Parathyroid adenoma (tissue), 2 donors: ENCODE results near the gene ART4.

Source experiments
- H2AFZ ChIP-seq: fragments of 300-600 bp; sonication (generic); one replicate; pipeline ENCODE4 v1.7.0; 2017; ENCODE audit warnings: antibody characterized with exemption, mild to moderate bottlenecking
- H3K27ac ChIP-seq: fragments of 300-600 bp; sonication (generic); one replicate; pipeline ENCODE4 v1.7.0; 2017
- H3K27me3 ChIP-seq: fragments of 300-600 bp; sonication (generic); one replicate; pipeline ENCODE4 v1.7.0; 2017; ENCODE audit warnings: low read length; ENCODE audit not compliant: control insufficient read depth, insufficient read depth
- H3K36me3 ChIP-seq: fragments of 300-600 bp; sonication (generic); one replicate; pipeline ENCODE4 v1.7.0; 2017; ENCODE audit warnings: low read length; ENCODE audit not compliant: control insufficient read depth, insufficient read depth
- H3K4me1 ChIP-seq: fragments of 300-600 bp; sonication (generic); one replicate; pipeline ENCODE4 v1.7.0; 2017; ENCODE audit warnings: control low read depth
- H3K4me2 ChIP-seq: fragments of 300-600 bp; sonication (generic); one replicate; pipeline ENCODE4 v1.7.0; 2017; ENCODE audit warnings: low read length
- H3K4me3 ChIP-seq: fragments of 300-600 bp; sonication (generic); one replicate; pipeline ENCODE4 v1.7.0; 2017; ENCODE audit warnings: low read depth, low read length
- H3K79me2 ChIP-seq: fragments of 300-600 bp; sonication (generic); one replicate; pipeline ENCODE4 v1.7.0; 2017; ENCODE audit warnings: control low read depth
- H3K9ac ChIP-seq: fragments of 300-600 bp; sonication (generic); one replicate; pipeline ENCODE4 v1.7.0; 2017; ENCODE audit warnings: mild to moderate bottlenecking
- H3K9me3 ChIP-seq: fragments of 300-600 bp; sonication (generic); one replicate; pipeline ENCODE4 v1.7.0; 2017; ENCODE audit warnings: low read length; ENCODE audit not compliant: control insufficient read depth
- TF ChIP-seq, protein P1 (sequence below): fragments of 300-600 bp; sonication (generic); IDR thresholded peaks from one replicate; pipeline ENCODE4 v1.7.0; 2017; ENCODE audit warnings: antibody characterized with exemption, mild to moderate bottlenecking
- donor health status: primary hyperparathyroidism.

ART4 gene

DNA sequence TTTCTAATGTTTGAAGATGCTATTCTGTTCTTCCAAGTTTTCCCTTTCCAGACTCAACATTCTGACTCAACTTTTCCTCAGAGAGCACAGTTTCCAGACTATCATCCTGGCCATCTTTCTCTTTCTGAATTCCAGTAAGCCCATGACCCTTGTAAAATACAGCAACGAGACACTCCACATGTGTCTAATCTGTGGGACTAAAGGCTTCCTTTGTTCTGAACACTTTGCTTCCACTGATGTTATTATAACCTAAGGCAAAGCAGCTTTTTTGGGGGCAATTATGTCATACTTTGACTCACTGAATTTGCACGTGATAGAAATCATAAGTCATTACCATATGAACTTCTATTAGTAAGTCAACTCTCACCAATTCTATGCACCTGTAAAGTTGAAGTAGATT, 6.3 kb upstream of the ART4 start:
- no peak overlapping the region for H3K9ac ChIP-seq
- no peaks in the 10 kb centered on the region for H3K4me1 ChIP-seq
- H2AFZ ChIP-seq, result no peak overlapping the region
- no peaks in the 10 kb centered on the region for H3K9me3 ChIP-seq
- no peak overlapping the region for H3K4me2 ChIP-seq
- no peaks in the 10 kb centered on the region for H3K79me2 ChIP-seq
- H3K36me3 ChIP-seq, result no peaks in the 10 kb centered on the region
- no peak overlapping the region for H3K27ac ChIP-seq
- H3K4me3 ChIP-seq, result no peak overlapping the region
- TF ChIP-seq, protein P1, sequence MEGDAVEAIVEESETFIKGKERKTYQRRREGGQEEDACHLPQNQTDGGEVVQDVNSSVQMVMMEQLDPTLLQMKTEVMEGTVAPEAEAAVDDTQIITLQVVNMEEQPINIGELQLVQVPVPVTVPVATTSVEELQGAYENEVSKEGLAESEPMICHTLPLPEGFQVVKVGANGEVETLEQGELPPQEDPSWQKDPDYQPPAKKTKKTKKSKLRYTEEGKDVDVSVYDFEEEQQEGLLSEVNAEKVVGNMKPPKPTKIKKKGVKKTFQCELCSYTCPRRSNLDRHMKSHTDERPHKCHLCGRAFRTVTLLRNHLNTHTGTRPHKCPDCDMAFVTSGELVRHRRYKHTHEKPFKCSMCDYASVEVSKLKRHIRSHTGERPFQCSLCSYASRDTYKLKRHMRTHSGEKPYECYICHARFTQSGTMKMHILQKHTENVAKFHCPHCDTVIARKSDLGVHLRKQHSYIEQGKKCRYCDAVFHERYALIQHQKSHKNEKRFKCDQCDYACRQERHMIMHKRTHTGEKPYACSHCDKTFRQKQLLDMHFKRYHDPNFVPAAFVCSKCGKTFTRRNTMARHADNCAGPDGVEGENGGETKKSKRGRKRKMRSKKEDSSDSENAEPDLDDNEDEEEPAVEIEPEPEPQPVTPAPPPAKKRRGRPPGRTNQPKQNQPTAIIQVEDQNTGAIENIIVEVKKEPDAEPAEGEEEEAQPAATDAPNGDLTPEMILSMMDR, result no peak
- no peaks in the 10 kb centered on the region for H3K27me3 ChIP-seq

GRCh38 chr12:14846876-14847580, 3.7 kb upstream of the ART4 start:
- Histone ChIP-seq H3K9me3 (no peaks in the 10 kb centered on the region), H3K27ac (no peak overlapping the region), H3K79me2 (no peaks in the 10 kb centered on the region), H3K27me3 (no peaks in the 10 kb centered on the region), H3K9ac (no peak overlapping the region), H3K4me3 (no peak overlapping the region), H3K4me1 (no peaks in the 10 kb centered on the region), H3K4me2 (no peak overlapping the region), H2AFZ (no peak overlapping the region), H3K36me3 (no peaks in the 10 kb centered on the region)
- TF ChIP-seq, protein P1, result no peak

GRCh38 chr12:14846042-14846587, 2.8 kb upstream of the ART4 start:
- no peak overlapping the region for H3K4me2 ChIP-seq
- no peak overlapping the region for H3K27ac ChIP-seq
- no peak overlapping the region for H3K4me3 ChIP-seq
- TF ChIP-seq, protein P1, result no peak
- H3K27me3 ChIP-seq, result no peaks in the 10 kb centered on the region
- H3K79me2 ChIP-seq, result no peaks in the 10 kb centered on the region
- peak overlapping the region; percentile 28 for H2AFZ ChIP-seq
- H3K4me1 ChIP-seq, result no peaks in the 10 kb centered on the region
- H3K9me3 ChIP-seq, result no peaks in the 10 kb centered on the region
- H3K36me3 ChIP-seq, result no peaks in the 10 kb centered on the region
- no peak overlapping the region for H3K9ac ChIP-seq

- Histone ChIP-seq H3K79me2 (no peaks in the 10 kb centered on the region), H3K9ac (no peak overlapping the region), H3K36me3 (no peaks in the 10 kb centered on the region), H3K4me2 (no peak overlapping the region), H3K27me3 (no peaks in the 10 kb centered on the region), H3K4me3 (no peak overlapping the region), H3K27ac (no peak overlapping the region), H3K4me1 (no peaks in the 10 kb centered on the region), H3K9me3 (no peaks in the 10 kb centered on the region), H2AFZ (peak overlapping the region; percentile 43)
- TF ChIP-seq, protein P1, result peak; percentile 75
These were observed 2.0 kb upstream of the ART4 start for GRCh38 chr12:14845350-14845750.

DNA sequence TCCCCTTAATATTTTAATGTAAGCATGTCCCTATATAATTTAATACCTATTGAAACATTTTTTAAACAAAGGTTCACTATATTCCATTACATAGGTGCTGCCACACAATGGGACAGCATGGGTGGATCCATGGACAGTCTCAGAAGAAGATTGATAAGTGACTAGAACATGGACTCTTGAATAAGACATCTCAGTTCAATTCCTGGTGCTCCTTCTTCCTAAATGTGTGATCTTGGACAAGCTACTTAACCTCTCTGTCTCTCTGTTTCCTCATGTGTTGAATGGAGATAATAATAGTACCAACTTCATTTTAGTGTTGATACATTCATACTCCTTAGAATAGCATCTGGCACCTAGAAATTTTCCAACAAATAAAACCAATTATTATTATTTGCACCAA, 1.1 kb upstream of the ART4 start:
- Histone ChIP-seq H3K79me2 (no peaks in the 10 kb centered on the region), H2AFZ (no peak overlapping the region), H3K27me3 (no peaks in the 10 kb centered on the region), H3K27ac (no peak overlapping the region), H3K4me3 (no peak overlapping the region), H3K4me2 (no peak overlapping the region), H3K9ac (no peak overlapping the region), H3K36me3 (no peaks in the 10 kb centered on the region), H3K9me3 (no peaks in the 10 kb centered on the region), H3K4me1 (no peaks in the 10 kb centered on the region)
- TF ChIP-seq, protein P1, result no peak
